Transverse colon (tissue), 4 donors: ENCODE measurements around the gene BMP10. TPM values are rescaled to one million over a fixed set of nuclear protein-coding genes. Genes with fewer than 3 reads are reported as not detected.

Experiments
- DNase-seq: peaks from one replicate; pipeline ENCODE4 v3.0.0-alpha.2; 2019
- H3K27ac ChIP-seq, 4 donors: fragments of 200-600 bp; sonication (generic); 2 replicates each; pipeline ENCODE4 v1.5.1; 2016 to 2018; ENCODE audit warnings: inconsistent platforms in 4 of 4
- H3K27me3 ChIP-seq: fragments of 200-600 bp; sonication (generic); 2 replicates; pipeline ENCODE4 v1.5.1; 2017; ENCODE audit warnings: inconsistent platforms
- H3K36me3 ChIP-seq, 4 donors: fragments of 200-600 bp; sonication (generic); 2 replicates each; pipeline ENCODE4 v1.5.1; 2017 to 2019; ENCODE audit warnings: inconsistent platforms in 4 of 4
- H3K4me1 ChIP-seq, 4 donors: fragments of 200-600 bp; sonication (generic); 2 replicates each; pipeline ENCODE4 v1.5.1; 2017 to 2020; ENCODE audit warnings: inconsistent platforms in 4 of 4
- H3K4me3 ChIP-seq, 4 donors: fragments of 200-600 bp; sonication (generic); 1 replicate in 1 of 4; 2 replicates in 3 of 4; pipeline versions ENCODE4 v1.5.1 to v1.6.1; 2017 to 2019; ENCODE audit warnings: inconsistent platforms in 4 of 4
- H3K9me3 ChIP-seq, 2 donors: fragments of 200-600 bp; sonication (generic); 2 replicates each; pipeline ENCODE4 v1.5.1; 2017 to 2019; ENCODE audit warnings: inconsistent platforms in 2 of 2
- EP300 ChIP-seq: sonication (generic); formaldehyde crosslinking; IDR thresholded peaks from one replicate; pipeline ENCODE4 v1.6.1; 2017; ENCODE audit warnings: antibody characterized with exemption, low read depth
- POLR2A ChIP-seq: fragments of 450-650 bp; IDR thresholded peaks from one replicate; pipeline ENCODE4 v1.6.1; 2016; ENCODE audit warnings: antibody characterized with exemption, mild to moderate bottlenecking, moderate library complexity
- POLR2AphosphoS5 ChIP-seq, 3 donors: sonication (generic); formaldehyde crosslinking; IDR thresholded peaks; one replicate each; pipeline ENCODE4 v1.6.1; 2016; ENCODE audit warnings: antibody characterized with exemption in 3 of 3
- whole genome bisulfite sequencing, 2 donors: methylation state at CpG; one replicate each; pipeline ENCODE4 v1.1.5; 2018; ENCODE audit warnings: low coverage in 1 of 2; 5-methylcytosine and 5-hydroxymethylcytosine counted together
- in situ Hi-C, 4 donors: fragments of 200-750 bp; cut with MboI; loops; one replicate each; pipeline versions ENCODE4 v1.15.0 to v1.15.1; 2017; ENCODE audit warnings: low sequenced_read_pairs in 3 of 4, low pct_ligation_motif_present in 1 of 4, low pct_unique_long_range_greater_than_20kb in 1 of 4
- intact Hi-C: fragments of 100-400 bp; cut with DNase I; formaldehyde crosslinking; loops from one replicate; pipeline ENCODE4 v1.15.1; 2023; ENCODE audit warnings: low total_unique reads
- total RNA-seq, 4 donors: library from RNA; depleted of rRNA; stranded (reverse); fragments of >200 nt; gene quantifications; one replicate each; pipeline ENCODE4 v1.1.0, GENCODE V29; 2016
- TF ChIP-seq, protein P1 (sequence below), 5 experiments: fragments of 200-600 bp in 3 of 5; fragments of 450-650 bp in 2 of 5; sonication (generic) in 3 of 5; IDR thresholded peaks; 1 replicate in 2 of 5; 2 replicates in 3 of 5; pipeline ENCODE4 v1.5.1; 2016 to 2017; ENCODE audit warnings: antibody characterized with exemption in 5 of 5, inconsistent platforms in 3 of 5, mild to moderate bottlenecking in 2 of 5, moderate library complexity in 1 of 5

The BMP10 gene
- total RNA-seq, 4 donors from 2014 or later = not detected

DNA sequence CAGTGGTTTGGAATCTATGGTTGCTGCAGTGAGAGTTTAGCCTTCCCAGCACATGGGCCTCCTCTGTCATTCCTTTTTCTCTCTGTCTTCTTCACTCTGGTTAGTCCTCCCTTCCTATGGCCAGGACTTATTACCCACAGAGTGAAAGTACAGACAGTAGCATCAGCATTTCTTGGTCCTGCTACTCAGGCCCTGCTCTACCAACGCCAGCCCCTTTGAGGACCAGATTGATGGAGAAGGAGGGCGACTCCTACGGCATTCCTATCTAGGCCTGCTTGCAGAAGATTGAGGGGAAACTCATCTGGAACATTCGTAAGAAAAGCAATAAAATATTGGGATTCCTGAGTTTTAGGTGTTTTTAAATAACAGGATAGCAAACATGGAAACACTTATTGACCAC, 43.5 kb downstream of the BMP10 start:
- Histone ChIP-seq H3K27me3 (no peaks in the 10 kb centered on the region), H3K4me1 (peaks cover 21 to 35% (median 25%) of the 10 kb centered on the region in 4 donors), H3K9me3 (no peaks in the 10 kb centered on the region), H3K27ac (peak overlapping the region in 1 of 4 donors; percentile 80), H3K36me3 (no peaks in the 10 kb centered on the region), H3K4me3 (no peak overlapping the region)
- DNase-seq = no peak
- no peak for TF ChIP-seq EP300
- TF ChIP-seq POLR2A = no peak
- TF ChIP-seq, protein P1, sequence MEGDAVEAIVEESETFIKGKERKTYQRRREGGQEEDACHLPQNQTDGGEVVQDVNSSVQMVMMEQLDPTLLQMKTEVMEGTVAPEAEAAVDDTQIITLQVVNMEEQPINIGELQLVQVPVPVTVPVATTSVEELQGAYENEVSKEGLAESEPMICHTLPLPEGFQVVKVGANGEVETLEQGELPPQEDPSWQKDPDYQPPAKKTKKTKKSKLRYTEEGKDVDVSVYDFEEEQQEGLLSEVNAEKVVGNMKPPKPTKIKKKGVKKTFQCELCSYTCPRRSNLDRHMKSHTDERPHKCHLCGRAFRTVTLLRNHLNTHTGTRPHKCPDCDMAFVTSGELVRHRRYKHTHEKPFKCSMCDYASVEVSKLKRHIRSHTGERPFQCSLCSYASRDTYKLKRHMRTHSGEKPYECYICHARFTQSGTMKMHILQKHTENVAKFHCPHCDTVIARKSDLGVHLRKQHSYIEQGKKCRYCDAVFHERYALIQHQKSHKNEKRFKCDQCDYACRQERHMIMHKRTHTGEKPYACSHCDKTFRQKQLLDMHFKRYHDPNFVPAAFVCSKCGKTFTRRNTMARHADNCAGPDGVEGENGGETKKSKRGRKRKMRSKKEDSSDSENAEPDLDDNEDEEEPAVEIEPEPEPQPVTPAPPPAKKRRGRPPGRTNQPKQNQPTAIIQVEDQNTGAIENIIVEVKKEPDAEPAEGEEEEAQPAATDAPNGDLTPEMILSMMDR (IDR thresholded peaks at IDR 0.05) = no peak
- TF ChIP-seq POLR2AphosphoS5 (IDR thresholded peaks at IDR 0.05) = no peak
- intact Hi-C loops = no loop called here
- WGBS, 2 donors = 83 to 91% methylated on average over 1 to 4 of the region's 4 CpGs
- in situ Hi-C loops = no loop called here

DNA sequence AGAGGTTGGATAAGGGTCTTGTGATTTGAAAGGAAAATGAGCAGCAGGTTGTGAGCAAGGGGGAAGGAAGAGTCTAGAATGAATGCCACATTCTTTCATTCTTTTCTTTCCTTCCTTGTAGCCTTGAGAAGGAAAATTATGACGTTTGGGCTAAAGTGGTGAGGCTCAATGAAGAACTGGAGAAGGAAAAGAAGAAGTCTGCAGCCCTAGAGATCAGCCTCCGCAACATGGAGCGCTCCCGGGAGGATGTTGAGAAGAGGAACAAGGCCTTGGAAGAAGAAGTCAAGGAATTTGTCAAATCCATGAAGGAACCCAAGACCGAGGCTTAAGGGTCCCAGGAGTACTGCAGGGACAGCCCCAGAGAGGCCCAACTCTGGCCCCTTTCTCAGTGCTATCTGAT, 45.3 kb downstream of the BMP10 start:
- H3K27ac ChIP-seq = no peak overlapping the region
- 77 to 86% methylated on average over 5 of the region's 5 CpGs for WGBS, 2 donors
- in situ Hi-C loops (no loop called here), intact Hi-C loops (no loop called here)
- TF ChIP-seq EP300 (no peak), POLR2A (no peak), POLR2AphosphoS5 (IDR thresholded peaks at IDR 0.05) (no peak)
- TF ChIP-seq, protein P1 (IDR thresholded peaks at IDR 0.05) = no peak
- DNase-seq = no peak
- H3K4me3 ChIP-seq = no peak overlapping the region
- H3K27me3 ChIP-seq = no peaks in the 10 kb centered on the region
- H3K36me3 ChIP-seq = no peaks in the 10 kb centered on the region
- H3K9me3 ChIP-seq = no peaks in the 10 kb centered on the region
- H3K4me1 ChIP-seq = peaks cover 14 to 20% (median 16%) of the 10 kb centered on the region in 4 donors

DNA sequence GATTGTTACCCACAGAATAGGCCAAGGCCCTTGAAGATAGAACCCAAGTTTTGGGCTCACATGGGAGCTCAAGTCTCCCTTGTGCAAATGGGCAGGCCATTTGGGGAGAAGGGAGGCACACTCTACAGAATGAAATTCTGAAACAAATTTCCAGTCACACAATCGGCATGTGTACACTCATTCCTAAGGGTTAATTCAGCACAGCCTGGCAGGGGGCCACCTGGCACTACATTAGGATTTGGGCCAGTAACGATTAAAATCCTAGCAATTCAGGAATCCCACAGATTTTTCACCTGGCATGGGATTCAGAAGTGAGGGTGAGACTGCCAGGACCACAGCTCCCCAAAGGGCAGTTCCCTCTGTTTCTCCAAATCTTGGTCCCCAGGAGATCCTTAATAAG, 46.4 kb downstream of the BMP10 start:
- Histone ChIP-seq H3K27ac (no peak overlapping the region), H3K36me3 (no peaks in the 10 kb centered on the region), H3K9me3 (no peaks in the 10 kb centered on the region), H3K4me3 (no peak overlapping the region), H3K4me1 (peaks cover 13 to 17% (median 16%) of the 10 kb centered on the region in 4 donors), H3K27me3 (no peaks in the 10 kb centered on the region)
- TF ChIP-seq POLR2A (no peak), POLR2AphosphoS5 (IDR thresholded peaks at IDR 0.05) (no peak), EP300 (no peak)
- TF ChIP-seq, protein P1 (IDR thresholded peaks at IDR 0.05) = no peak
- intact Hi-C loops = no loop called here
- WGBS, 2 donors = 72% methylated on average over 2 of the region's 2 CpGs; no CpG with 5 or more reads in 1 of the 2 donors
- in situ Hi-C loops = no loop called here
- no peak for DNase-seq

- Histone ChIP-seq H3K36me3 (no peaks in the 10 kb centered on the region), H3K27me3 (no peaks in the 10 kb centered on the region), H3K27ac (no peak overlapping the region), H3K4me1 (no peaks in the 10 kb centered on the region), H3K4me3 (no peak overlapping the region), H3K9me3 (no peaks in the 10 kb centered on the region)
- WGBS, 2 donors = 93% methylated on average over 15 of the region's 15 CpGs; no CpG with 5 or more reads in 1 of the 2 donors
- intact Hi-C loops (no loop called here), in situ Hi-C loops (no loop called here)
- DNase-seq = no peak
- TF ChIP-seq POLR2A (no peak), POLR2AphosphoS5 (IDR thresholded peaks at IDR 0.05) (no peak), EP300 (no peak)
- TF ChIP-seq, protein P1 (IDR thresholded peaks at IDR 0.05) = no peak
These were observed 48.9 kb downstream of the BMP10 start for GRCh38 chr2:68822207-68822872.
